K562 (cell line): ENCODE data around the gene RNF223. TPM values are rescaled to one million over a fixed set of nuclear protein-coding genes. Genes with fewer than 3 reads are reported as not detected.
A peak's percentile ranks its signal among the peaks of the same experiment; 100 is the strongest.

Experiments used
- ATAC-seq: fragments of 200-7000 bp; cut with Tn5 transposase; 3 replicates; pipeline ENCODE4 v1.9.1; 2020; ENCODE audit warnings: moderate library complexity
- BruUV-seq: library from RNA; stranded (reverse); fragments of 400-500 nt; replicated peaks from 2 replicates; lab custom pipeline; 2021; lab: Mats Ljungman, UMichigan
- CTCF ChIA-PET: fragments of 300-600 bp; formaldehyde crosslinking; extraction: SDS; loops from one replicate; lab custom pipeline; 2021; ENCODE audit warnings: low intra/inter-chr PET ratio; lab: Yijun Ruan, JAX
- POLR2A ChIA-PET: fragments of 300-600, 350-650 bp; sonication (Branson Sonifier 250); formaldehyde crosslinking; extraction: SDS; loops from one replicate; lab custom pipeline; 2021; ENCODE audit warnings: antibody characterized with exemption, inconsistent platforms; lab: Yijun Ruan, JAX
- DNase-seq, 4 experiments: peaks; one replicate each; pipeline versions ENCODE4 v3.0.0 to v3.0.0-alpha.2; 2011 to 2018; ENCODE audit warnings: low spot score in 3 of 4, mixed read lengths in 3 of 4; ENCODE audit errors: extremely low read depth in 1 of 4
- FAIRE-seq: peaks from 2 replicates; lab custom pipeline; 2011; peaks lifted over from hg19 to GRCh38; lab: Jason Lieb, UNC
- H2AFZ ChIP-seq: 2 replicates; pipeline ENCODE4 v1.6.0; 2011; ENCODE audit warnings: low read depth, low read length, control low read depth, inconsistent platforms
- H3K27ac ChIP-seq: fragments of 200-600 bp; 3 replicates; pipeline ENCODE4 v1.8.0; 2011; ENCODE audit warnings: low read depth, mild to moderate bottlenecking, control low read depth, inconsistent platforms, low read length, moderate library complexity, mixed read lengths; ENCODE audit errors: extremely low read depth
- H3K27me3 ChIP-seq, 2 experiments: fragments of 300-600 bp in 1 of 2; 2 replicates in 1 of 2; 3 replicates in 1 of 2; pipeline versions ENCODE4 v1.6.0 to v1.8.0; 2011; ENCODE audit warnings: inconsistent platforms in 2 of 2, low read length in 2 of 2, mild to moderate bottlenecking in 1 of 2, mixed read lengths in 1 of 2, moderate library complexity in 1 of 2; ENCODE audit not compliant: control insufficient read depth in 2 of 2, insufficient read depth in 2 of 2
- H3K36me3 ChIP-seq: fragments of 300-600 bp; 3 replicates; pipeline ENCODE4 v1.8.0; 2011; ENCODE audit warnings: mild to moderate bottlenecking, low read length, inconsistent platforms; ENCODE audit not compliant: control insufficient read depth, insufficient read depth
- H3K4me1 ChIP-seq, 2 experiments: fragments of 200-600 bp in 1 of 2; replicated peaks in 1 of 2; 2 replicates in 1 of 2; 3 replicates in 1 of 2; pipeline versions ENCODE4 v1.5.1 to v1.8.0; 2011; ENCODE audit warnings: inconsistent platforms in 2 of 2, low read length in 2 of 2, mild to moderate bottlenecking in 1 of 2, mixed read lengths in 1 of 2, moderate library complexity in 1 of 2; ENCODE audit not compliant: control insufficient read depth in 2 of 2, insufficient read depth in 2 of 2
- H3K4me2 ChIP-seq: 2 replicates; pipeline ENCODE4 v1.6.1; 2011; ENCODE audit warnings: low read length, control low read depth, inconsistent platforms, mixed read lengths; ENCODE audit not compliant: insufficient read depth
- H3K4me3 ChIP-seq: fragments of 200-600 bp; sonication (generic), shearing (Covaris generic); 2 replicates; pipeline ENCODE4 v1.5.1; 2016; ENCODE audit warnings: control low read depth, inconsistent platforms
- H3K79me2 ChIP-seq: fragments of 200-600 bp; 3 replicates; pipeline ENCODE4 v1.8.0; 2011; ENCODE audit warnings: low read length, inconsistent platforms; ENCODE audit not compliant: control insufficient read depth, insufficient read depth
- H3K9ac ChIP-seq, 2 experiments: 2 replicates each; pipeline versions ENCODE4 v1.6.0 to v1.6.1; 2011; ENCODE audit warnings: low read depth in 2 of 2, low read length in 2 of 2, control low read depth in 1 of 2, inconsistent platforms in 1 of 2, mild to moderate bottlenecking in 1 of 2, mixed read lengths in 1 of 2; ENCODE audit not compliant: insufficient read depth in 1 of 2
- H3K9me1 ChIP-seq: one replicate; pipeline ENCODE4 v1.6.0; 2011; ENCODE audit warnings: inconsistent platforms, mild to moderate bottlenecking, low read length, moderate library complexity; ENCODE audit not compliant: control insufficient read depth, insufficient read depth
- H3K9me3 ChIP-seq: replicated peaks from 2 replicates; pipeline ENCODE4 v1.5.1; 2011; ENCODE audit warnings: low read depth, low read length, inconsistent platforms; ENCODE audit not compliant: control insufficient read depth, insufficient read depth
- H4K20me1 ChIP-seq: replicated peaks from 2 replicates; pipeline ENCODE4 v1.6.1; 2011; ENCODE audit warnings: low read length, inconsistent platforms, mixed read lengths; ENCODE audit not compliant: control insufficient read depth, insufficient read depth
- RFX1 ChIP-seq: fragments of 450-650 bp; IDR thresholded peaks from 2 replicates; pipeline ENCODE4 v1.6.1; 2016; ENCODE audit warnings: mild to moderate bottlenecking, moderate library complexity
- ZFPM2 ChIP-seq: fragments of 250-450 bp; sonication (Bioruptor Pico); IDR thresholded peaks from 2 replicates; pipeline ENCODE4 v1.5.1; 2022; ENCODE audit warnings: mild to moderate bottlenecking
- ZNF740 ChIP-seq, 3 experiments: fragments of 200-800 bp in 1 of 3; sonication (Bioruptor generic) in 1 of 3; sonication (generic) in 1 of 3; formaldehyde crosslinking in 1 of 3; IDR thresholded peaks; 2 replicates each; pipeline versions ENCODE4 v1.6.1 to v1.8.0; 2016 to 2022; ENCODE audit warnings: mild to moderate bottlenecking in 2 of 3, missing compliant biosample characterization in 2 of 3, missing genetic modification characterization in 2 of 3, missing genetic modification reagents in 1 of 3
- WGBS: fragments of 100-300 bp; shearing (Covaris generic); methylation state at CpG from one replicate; pipeline ENCODE4 v1.1.6; 2016; ENCODE audit warnings: low coverage, mixed read lengths; ENCODE audit not compliant: insufficient coverage; ENCODE audit errors: missing lambda C conversion rate; 5-methylcytosine and 5-hydroxymethylcytosine counted together
- in situ Hi-C: fragments of 300-500 bp; cut with MboI; formaldehyde crosslinking; loops from 4 replicates; pipeline ENCODE4 v1.15.0; 2018; ENCODE audit warnings: inconsistent platforms, mixed read lengths
- intact Hi-C: fragments of 100-400 bp; cut with micrococcal nuclease; formaldehyde crosslinking; loops from 2 replicates; pipeline ENCODE4 v1.14.2; 2022
- polyA plus RNA-seq, 8 experiments: library from polyadenylated mRNA; depleted of rRNA in 4 of 8; stranded (reverse) in 5 of 8; unstranded in 3 of 8; fragments of >200 nt; fragmentation: Nextera tagmentation in 2 of 8; fragmentation: Illumina TruSeq in 1 of 8; extraction: Ambion mirVana in 2 of 8; extraction: Trizol in 1 of 8; gene quantifications; 2 replicates each; pipeline versions ENCODE4 v1.2.1 to v1.2.3, GENCODE V29; 2011 to 2014; ENCODE audit warnings: inconsistent platforms in 1 of 8, missing spikeins in 1 of 8
- total RNA-seq, 7 experiments: library from RNA; depleted of rRNA in 6 of 7; stranded (reverse); fragments of >200 nt in 6 of 7; fragmentation: Illumina TruSeq in 2 of 7; extraction: Trizol in 2 of 7; gene quantifications; 2 replicates each; pipeline versions ENCODE4 v1.2.1 to v1.2.3, GENCODE V29; 2011 to 2021; ENCODE audit warnings: low replicate concordance in 1 of 7

Gene RNF223
- total and polyA plus RNA-seq, 9 of the 15 experiments (the other 6 are each of a cell fraction or from before 2014, with no cell fraction given): 0.04 to 0.32 TPM; not detected in 7

- Histone ChIP-seq H3K4me1 (peaks cover 8 to 89% of the 10 kb centered on the region in 2 experiments; a peak in 4 of 5 replicates), H3K9me3 (no peaks in the 10 kb centered on the region), H3K9ac (no peak overlapping the region), H3K27ac (no peak overlapping the region), H3K79me2 (no peaks in the 10 kb centered on the region; the same call in 2 of the 3 replicates), H3K4me3 (no peak overlapping the region), H3K36me3 (peaks cover 43% of the 10 kb centered on the region; the same call in 2 of the 3 replicates), H3K4me2 (no peak overlapping the region), H3K27me3 (no peaks in the 10 kb centered on the region), H4K20me1 (peaks cover 22% of the 10 kb centered on the region), H2AFZ (no peak overlapping the region), H3K9me1 (no peaks in the 10 kb centered on the region)
- ChIA-PET POLR2A (interaction anchor here (0.6 to 1.1 kb wide), 3 partner anchors 19 to 129 kb away, joined by 3 to 4 read pairs (median 4); no protein-coding TSS in a partner anchor), CTCF (no interaction called here)
- no peak for FAIRE-seq
- no peak for DNase-seq
- in situ Hi-C loops (no loop called here), intact Hi-C loops (no loop called here)
- TF ChIP-seq ZNF740 (CRISPR knock-in tag; IDR thresholded peaks at IDR 0.05) (peak; percentile 76; the same call in 1 of the 2 replicates), ZNF740 (tag; IDR thresholded peaks at IDR 0.05) (no peak), RFX1 (peak; percentile 80; the same call in 1 of the 2 replicates), ZFPM2 (CRISPR knock-in tag) (no peak)
- no peak for ATAC-seq
- no TSS peak for BruUV-seq
- WGBS: 79% methylated on average over 10 of the region's 17 CpGs
Observed at GRCh38 chr1:1039145-1039910, 34.8 kb downstream of the RNF223 start.
